ENCODE data around the gene AARSD1.

GRCh38 chr17:42922294-42922693, 42.0 kb downstream of the AARSD1 start:
- no peak for TF ChIP-seq CTCF (IDR thresholded peaks at IDR 0.05 in 8 of 11, conservative IDR thresholded peaks at IDR 0.05 in 3 of 11)
- no peak for TF ChIP-seq POLR2AphosphoS5 (IDR thresholded peaks at IDR 0.05)
- no peak for TF ChIP-seq POLR2A (IDR thresholded peaks at IDR 0.05)
